H1 (cell line): Measurements from ENCODE around the gene NUP210. TPM values are rescaled to one million over a fixed set of nuclear protein-coding genes. Genes with fewer than 3 reads are reported as not detected.

Experiments used
- CTCF ChIA-PET: fragments of 300-600 bp; sonication (Branson Sonifier 250); formaldehyde crosslinking; loops from one replicate; lab custom pipeline; 2021; ENCODE audit not compliant: partially characterized antibody; lab: Charles Lee
- POLR2A ChIA-PET: fragments of 300-600 bp; sonication (Branson Sonifier 250); formaldehyde crosslinking; loops from one replicate; lab custom pipeline; 2021; ENCODE audit warnings: inconsistent platforms; ENCODE audit not compliant: partially characterized antibody; lab: Charles Lee
- DNase-seq, 2 experiments: peaks; one replicate each; pipeline versions ENCODE4 v3.0.0 to v3.0.0-alpha.2; 2010 to 2022; ENCODE audit warnings: low spot score in 2 of 2, low read depth in 1 of 2, mixed read lengths in 1 of 2
- FAIRE-seq: peaks from 2 replicates; lab custom pipeline; 2011; peaks lifted over from hg19 to GRCh38; lab: Jason Lieb, UNC
- H2AFZ ChIP-seq: 2 replicates; pipeline ENCODE4 v1.8.1; 2012; ENCODE audit warnings: low read length, inconsistent platforms
- H2AK5ac ChIP-seq: 2 replicates; pipeline ENCODE4 v1.6.1; 2013; ENCODE audit warnings: low read depth, low read length
- H2BK120ac ChIP-seq: replicated peaks from 2 replicates; pipeline ENCODE3; 2013; ENCODE audit warnings: low read depth, low read length, inconsistent platforms
- H2BK12ac ChIP-seq: 2 replicates; pipeline ENCODE4 v1.6.1; 2013; ENCODE audit warnings: low read depth, low read length
- H2BK15ac ChIP-seq: 2 replicates; pipeline ENCODE4 v1.6.1; 2013; ENCODE audit warnings: low read length
- H2BK20ac ChIP-seq: 2 replicates; pipeline ENCODE4 v1.6.1; 2013; ENCODE audit warnings: low read length
- H2BK5ac ChIP-seq: 2 replicates; pipeline ENCODE4 v1.6.1; 2013; ENCODE audit warnings: low read depth, low read length
- H3K14ac ChIP-seq: 2 replicates; pipeline ENCODE4 v1.6.1; 2013; ENCODE audit warnings: inconsistent platforms; ENCODE audit not compliant: insufficient read length
- H3K18ac ChIP-seq: 2 replicates; pipeline ENCODE4 v1.6.1; 2013; ENCODE audit warnings: low read length; ENCODE audit errors: extremely low read depth
- H3K23ac ChIP-seq: 2 replicates; pipeline ENCODE4 v1.6.1; 2013; ENCODE audit warnings: inconsistent platforms; ENCODE audit not compliant: insufficient read length
- H3K23me2 ChIP-seq: 2 replicates; pipeline ENCODE4 v1.6.1; 2013; ENCODE audit warnings: low read depth, low read length
- H3K27ac ChIP-seq: 2 replicates; pipeline ENCODE4 v1.6.1; 2011; ENCODE audit warnings: low read depth, low read length, inconsistent platforms
- H3K27me3 ChIP-seq, 4 experiments: replicated peaks in 1 of 4; 1 replicate in 1 of 4; 2 replicates in 3 of 4; pipeline versions ENCODE4 v1.6.1 to v1.8.1; 2011 to 2013; ENCODE audit warnings: low read length in 3 of 4, mild to moderate bottlenecking in 3 of 4, inconsistent platforms in 2 of 4, mixed read lengths in 2 of 4, moderate library complexity in 1 of 4; ENCODE audit not compliant: control insufficient read depth in 3 of 4, insufficient read depth in 3 of 4; ENCODE audit errors: extremely low read depth in 1 of 4
- H3K36me3 ChIP-seq, 4 experiments: 2 replicates each; pipeline versions ENCODE4 v1.6.1 to v1.8.1; 2011 to 2013; ENCODE audit warnings: mild to moderate bottlenecking in 4 of 4, low read length in 3 of 4, moderate library complexity in 2 of 4, control low read depth in 1 of 4, inconsistent platforms in 1 of 4; ENCODE audit not compliant: insufficient read depth in 4 of 4, control insufficient read depth in 2 of 4
- H3K4ac ChIP-seq: replicated peaks from 2 replicates; pipeline ENCODE3; 2013; ENCODE audit warnings: low read length, low read depth, mixed read lengths, inconsistent platforms; ENCODE audit not compliant: insufficient read length
- H3K4me1 ChIP-seq, 4 experiments: replicated peaks in 1 of 4; 1 replicate in 1 of 4; 2 replicates in 3 of 4; pipeline versions ENCODE4 v1.6.1 to v1.8.1; 2011 to 2013; ENCODE audit warnings: low read length in 3 of 4, inconsistent platforms in 2 of 4, mixed read lengths in 1 of 4; ENCODE audit not compliant: insufficient read depth in 4 of 4, control insufficient read depth in 3 of 4
- H3K4me2 ChIP-seq, 2 experiments: 2 replicates each; pipeline versions ENCODE4 v1.6.1 to v1.8.1; 2011 to 2013; ENCODE audit warnings: low read depth in 2 of 2, low read length in 2 of 2, control low read depth in 1 of 2, inconsistent platforms in 1 of 2, mild to moderate bottlenecking in 1 of 2; ENCODE audit not compliant: insufficient read depth in 1 of 2
- H3K4me3 ChIP-seq, 4 experiments: fragments of 200-600, 300-600 bp in 1 of 4; sonication (generic), shearing (Covaris generic), sonication (Bioruptor Twin) in 1 of 4; 2 replicates each; pipeline versions ENCODE4 v1.5.1 to v1.8.1; 2011 to 2016; ENCODE audit warnings: low read length in 4 of 4, low read depth in 3 of 4, control low read depth in 2 of 4, inconsistent platforms in 2 of 4, mild to moderate bottlenecking in 2 of 4, mixed read lengths in 1 of 4, moderate library complexity in 1 of 4; ENCODE audit not compliant: insufficient read depth in 2 of 4; ENCODE audit errors: extremely low read depth in 1 of 4
- H3K56ac ChIP-seq: replicated peaks from 2 replicates; pipeline ENCODE3; 2013; ENCODE audit warnings: low read depth, mild to moderate bottlenecking, mixed read lengths, low read length, inconsistent platforms; ENCODE audit not compliant: insufficient read length
- H3K79me1 ChIP-seq: 2 replicates; pipeline ENCODE4 v1.6.1; 2013; ENCODE audit warnings: low read depth, low read length, control low read depth
- H3K79me2 ChIP-seq, 2 experiments: 2 replicates each; pipeline versions ENCODE4 v1.6.1 to v1.8.1; 2012 to 2013; ENCODE audit warnings: low read length in 2 of 2, mild to moderate bottlenecking in 2 of 2, inconsistent platforms in 1 of 2; ENCODE audit not compliant: insufficient read depth in 2 of 2, control insufficient read depth in 1 of 2
- H3K9ac ChIP-seq, 4 experiments: replicated peaks in 1 of 4; 1 replicate in 1 of 4; 2 replicates in 3 of 4; pipeline versions ENCODE4 v1.6.1 to v1.8.1; 2011 to 2013; ENCODE audit warnings: low read depth in 3 of 4, low read length in 3 of 4, control low read depth in 2 of 4, mild to moderate bottlenecking in 2 of 4, moderate library complexity in 2 of 4, inconsistent platforms in 1 of 4; ENCODE audit errors: extremely low read depth in 1 of 4
- H3K9me3 ChIP-seq, 2 experiments: 2 replicates each; pipeline versions ENCODE4 v1.6.1 to v1.8.1; 2012 to 2013; ENCODE audit warnings: mild to moderate bottlenecking in 2 of 2, moderate library complexity in 2 of 2, control low read depth in 1 of 2, inconsistent platforms in 1 of 2, low read depth in 1 of 2, low read length in 1 of 2, mixed read lengths in 1 of 2; ENCODE audit not compliant: insufficient read depth in 2 of 2
- H4K20me1 ChIP-seq, 2 experiments: replicated peaks in 1 of 2; 2 replicates each; pipeline versions ENCODE3 to v1.8.1; 2011 to 2013; ENCODE audit warnings: inconsistent platforms in 2 of 2, low read length in 2 of 2, mild to moderate bottlenecking in 1 of 2; ENCODE audit not compliant: insufficient read depth in 2 of 2, control insufficient read depth in 1 of 2
- H4K5ac ChIP-seq: 2 replicates; pipeline ENCODE4 v1.6.1; 2013; ENCODE audit warnings: low read length, low read depth, mixed read lengths, inconsistent platforms; ENCODE audit not compliant: insufficient read length
- H4K8ac ChIP-seq: 2 replicates; pipeline ENCODE4 v1.8.0; 2013; ENCODE audit warnings: mild to moderate bottlenecking, moderate library complexity, low read length, inconsistent platforms; ENCODE audit not compliant: insufficient read depth; ENCODE audit errors: extremely low read depth
- H4K91ac ChIP-seq: replicated peaks from 2 replicates; pipeline ENCODE3; 2013; ENCODE audit warnings: low read length, mixed read lengths, inconsistent platforms; ENCODE audit not compliant: insufficient read length
- BCL11A ChIP-seq, 2 experiments: IDR thresholded peaks; one replicate each; pipeline ENCODE4 v1.6.1; 2011; ENCODE audit warnings: low read depth in 2 of 2, low read length in 2 of 2, mild to moderate bottlenecking in 2 of 2
- HDAC2 ChIP-seq, 2 experiments: fragments of 300-600 bp in 1 of 2; sonication (generic) in 1 of 2; IDR thresholded peaks; 2 replicates each; pipeline ENCODE4 v1.6.1; 2011 to 2012; ENCODE audit warnings: low read depth in 2 of 2, low read length in 2 of 2, mild to moderate bottlenecking in 2 of 2, moderate library complexity in 2 of 2, borderline replicate concordance in 1 of 2, inconsistent platforms in 1 of 2
- SRF ChIP-seq: IDR thresholded peaks from 2 replicates; pipeline ENCODE4 v1.6.1; 2011; ENCODE audit warnings: mild to moderate bottlenecking, low read depth, low read length, moderate library complexity
- TAF1 ChIP-seq: IDR thresholded peaks from 2 replicates; pipeline ENCODE4 v1.6.1; 2011; ENCODE audit warnings: mild to moderate bottlenecking, low read depth, low read length
- WGBS, 2 experiments: shearing (Covaris generic) in 1 of 2; methylation state at CpG; one replicate each; pipeline versions ENCODE4 v1.1.6 to v1.1.7; 2013 to 2015; ENCODE audit warnings: low lambda C conversion rate in 2 of 2, mixed read lengths in 2 of 2, inconsistent platforms in 1 of 2, low coverage in 1 of 2, missing lambda C conversion rate in 1 of 2; ENCODE audit not compliant: insufficient replicate concordance in 2 of 2, insufficient coverage in 1 of 2, insufficient read length in 1 of 2; ENCODE audit errors: extremely low coverage in 1 of 2, missing lambda C conversion rate in 1 of 2; 5-methylcytosine and 5-hydroxymethylcytosine counted together
- polyA plus RNA-seq, 7 experiments: library from polyadenylated mRNA; depleted of rRNA in 3 of 7; stranded (reverse) in 5 of 7; unstranded in 2 of 7; fragments of >200 nt in 5 of 7; fragments of 200-250 nt in 2 of 7; gene quantifications; 1 replicate in 5 of 7; 2 replicates in 1 of 7; 4 replicates in 1 of 7; pipeline versions ENCODE4 v1.2.1 to v1.2.3, GENCODE V29; 2011 to 2013; ENCODE audit warnings: missing spikeins in 2 of 7, mixed read lengths in 2 of 7
- total RNA-seq: library from RNA; stranded (reverse); fragmentation: NEBNext Ultra II Directional; extraction: Animal tissue kit (Norgen Biotek cat#: 25700); gene quantifications from 2 replicates; pipeline ENCODE4 v1.2.1, GENCODE V29; 2021
- TF ChIP-seq, protein P1 (sequence below): IDR thresholded peaks from 2 replicates; pipeline ENCODE4 v1.6.1; 2012; ENCODE audit warnings: inconsistent platforms
- TF ChIP-seq, protein P2 (sequence below): IDR thresholded peaks from 2 replicates; pipeline ENCODE4 v1.6.1; 2012; ENCODE audit warnings: inconsistent platforms

The NUP210 gene
- total and polyA plus RNA-seq, 2 of the 8 experiments (the other 6 are each of a cell fraction or from before 2014, with no cell fraction given), result 51.0 to 53.7 TPM

DNA sequence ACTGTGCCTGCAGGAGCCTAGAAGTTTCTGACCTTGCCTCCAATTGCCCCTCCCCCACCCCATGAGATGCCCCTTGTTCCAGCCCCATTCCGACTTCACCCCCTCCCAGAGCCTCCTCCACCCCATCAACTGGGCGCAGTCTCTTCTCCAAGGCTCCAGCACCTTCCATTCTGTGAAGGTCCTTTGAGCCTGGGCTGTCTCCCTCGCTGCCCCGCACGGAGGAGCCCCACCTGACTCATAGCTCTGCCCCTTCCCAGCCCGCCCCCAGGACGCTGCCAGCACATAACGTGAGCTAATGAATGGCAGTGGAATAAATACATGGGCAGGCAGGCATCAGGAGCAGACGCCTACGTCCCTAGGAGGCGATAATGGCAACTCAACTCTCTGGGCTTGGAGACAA is 113.1 kb downstream of the NUP210 start:
- POLR2A ChIA-PET, result no interaction called here
- H4K20me1 ChIP-seq, result no peaks in the 10 kb centered on the region
- H2BK20ac ChIP-seq, result no peak overlapping the region
- no peak overlapping the region for H2AK5ac ChIP-seq
- no peak overlapping the region for H3K4me3 ChIP-seq
- no peaks in the 10 kb centered on the region for H3K23me2 ChIP-seq
- H3K23ac ChIP-seq, result no peak overlapping the region
- H4K5ac ChIP-seq, result no peak overlapping the region
- H2BK5ac ChIP-seq, result no peak overlapping the region
- no peak overlapping the region for H3K18ac ChIP-seq
- no peak overlapping the region for H4K8ac ChIP-seq
- TF ChIP-seq, protein P1, sequence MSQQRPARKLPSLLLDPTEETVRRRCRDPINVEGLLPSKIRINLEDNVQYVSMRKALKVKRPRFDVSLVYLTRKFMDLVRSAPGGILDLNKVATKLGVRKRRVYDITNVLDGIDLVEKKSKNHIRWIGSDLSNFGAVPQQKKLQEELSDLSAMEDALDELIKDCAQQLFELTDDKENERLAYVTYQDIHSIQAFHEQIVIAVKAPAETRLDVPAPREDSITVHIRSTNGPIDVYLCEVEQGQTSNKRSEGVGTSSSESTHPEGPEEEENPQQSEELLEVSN, result no peak
- TF ChIP-seq, protein P2, sequence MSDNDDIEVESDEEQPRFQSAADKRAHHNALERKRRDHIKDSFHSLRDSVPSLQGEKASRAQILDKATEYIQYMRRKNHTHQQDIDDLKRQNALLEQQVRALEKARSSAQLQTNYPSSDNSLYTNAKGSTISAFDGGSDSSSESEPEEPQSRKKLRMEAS, result no peak
- TF ChIP-seq BCL11A (IDR thresholded peaks at IDR 0.05; ENCODE audit: low read depth in 2 of 2, low read length in 2 of 2) (no peak), HDAC2 (IDR thresholded peaks at IDR 0.05; ENCODE audit: borderline replicate concordance in 1 of 2, low read depth in 2 of 2, low read length in 2 of 2) (no peak), TAF1 (no peak), SRF (no peak)
- CTCF ChIA-PET, result interaction anchor here (0.5 to 2.9 kb wide), 28 partner anchors 9 to 463 kb away, joined by 3 to 20 read pairs (median 4); no protein-coding TSS in a partner anchor
- peaks cover 0 to 6% (median 3%) of the 10 kb centered on the region in 4 experiments; a peak in 2 of 7 replicates for H3K4me1 ChIP-seq
- DNase-seq (no peak), FAIRE-seq (no peak)
- H3K4ac ChIP-seq, result no peak overlapping the region
- no peaks in the 10 kb centered on the region for H3K79me1 ChIP-seq
- no peak overlapping the region for H2BK120ac ChIP-seq
- H3K9me3 ChIP-seq, result no peaks in the 10 kb centered on the region
- H3K56ac ChIP-seq, result no peak overlapping the region
- H3K9ac ChIP-seq, result no peak overlapping the region
- no peak overlapping the region for H3K27ac ChIP-seq
- H2BK15ac ChIP-seq, result no peak overlapping the region
- H4K91ac ChIP-seq, result no peak overlapping the region
- H3K14ac ChIP-seq, result no peak overlapping the region
- no peak overlapping the region for H2AFZ ChIP-seq
- H3K27me3 ChIP-seq, result no peaks in the 10 kb centered on the region
- no peaks in the 10 kb centered on the region for H3K36me3 ChIP-seq
- WGBS, 2 experiments, result 87% methylated on average over 11 of the region's 11 CpGs; no CpG with 5 or more reads in 1 of the 2 experiments
- H3K79me2 ChIP-seq, result no peaks in the 10 kb centered on the region
- H3K4me2 ChIP-seq, result no peak overlapping the region
- H2BK12ac ChIP-seq, result no peak overlapping the region
